HEK293 (cell line): ENCODE measurements around the gene DPP6.

Experiments used
- CTCF ChIA-PET: fragments of 350-600 bp; formaldehyde crosslinking; extraction: SDS; loops from one replicate; lab custom pipeline; 2021; ENCODE audit warnings: antibody characterized with exemption; lab: Yijun Ruan, JAX
- POLR2A ChIA-PET: fragments of 300-600 bp; formaldehyde crosslinking; extraction: SDS; loops from one replicate; lab custom pipeline; 2020; ENCODE audit warnings: antibody characterized with exemption, inconsistent platforms; lab: Yijun Ruan, JAX
- H3K27ac ChIP-seq: fragments of 200-500 bp; sonication (Bioruptor generic); 2 replicates; pipeline ENCODE4 v1.5.1; 2014; ENCODE audit warnings: low read depth, low read length, control low read depth, inconsistent platforms; ENCODE audit errors: extremely low read depth
- H3K36me3 ChIP-seq, 2 experiments: fragments of 200-500 bp in 1 of 2; sonication (Bioruptor generic) in 1 of 2; 1 replicate in 1 of 2; 2 replicates in 1 of 2; pipeline ENCODE4 v1.5.1; 2014 to 2017; ENCODE audit warnings: inconsistent platforms in 2 of 2, low read length in 2 of 2; ENCODE audit not compliant: control insufficient read depth in 2 of 2, insufficient read depth in 1 of 2
- H3K4me1 ChIP-seq: fragments of 200-500 bp; sonication (Bioruptor generic); 2 replicates; pipeline ENCODE4 v1.5.1; 2014; ENCODE audit warnings: mild to moderate bottlenecking, low read length, inconsistent platforms; ENCODE audit not compliant: control insufficient read depth, insufficient read depth
- H3K4me3 ChIP-seq: 2 replicates; pipeline ENCODE4 v1.5.1; 2011; ENCODE audit warnings: low read depth, mild to moderate bottlenecking, control low read depth, low read length, moderate library complexity
- H3K9me3 ChIP-seq: fragments of 200-500 bp; sonication (Bioruptor generic); 2 replicates; pipeline ENCODE4 v1.5.1; 2014; ENCODE audit warnings: low read depth, low read length, inconsistent platforms; ENCODE audit not compliant: control insufficient read depth, insufficient read depth
- YY1 ChIP-seq: fragments of 450-650 bp; formaldehyde crosslinking; IDR thresholded peaks from 2 replicates; pipeline ENCODE4 v1.5.1; 2018; ENCODE audit warnings: missing biosample characterization, missing genetic modification characterization
- ZBTB7A ChIP-seq: fragments of 450-650 bp; formaldehyde crosslinking; IDR thresholded peaks from 2 replicates; pipeline ENCODE4 v1.5.1; 2016; ENCODE audit warnings: low read depth, missing biosample characterization, missing genetic modification characterization
- ZBTB8A ChIP-seq: fragments of 450-650 bp; formaldehyde crosslinking; IDR thresholded peaks from 2 replicates; pipeline ENCODE4 v1.5.1; 2016; ENCODE audit warnings: missing biosample characterization, missing genetic modification characterization
- ZNF112 ChIP-seq: fragments of 450-650 bp; formaldehyde crosslinking; IDR thresholded peaks from 2 replicates; pipeline ENCODE4 v1.5.0; 2017; ENCODE audit warnings: missing biosample characterization, missing genetic modification characterization
- ZNF248 ChIP-seq: fragments of 450-650 bp; formaldehyde crosslinking; IDR thresholded peaks from 2 replicates; pipeline ENCODE4 v1.5.1; 2017; ENCODE audit warnings: missing biosample characterization, missing genetic modification characterization
- ZNF394 ChIP-seq: fragments of 450-650 bp; formaldehyde crosslinking; IDR thresholded peaks from 2 replicates; pipeline ENCODE4 v1.5.1; 2016; ENCODE audit warnings: missing biosample characterization, missing genetic modification characterization, mild to moderate bottlenecking, moderate library complexity, borderline replicate concordance
- ZNF548 ChIP-seq: fragments of 450-650 bp; formaldehyde crosslinking; IDR thresholded peaks from 2 replicates; pipeline ENCODE4 v1.5.1; 2016; ENCODE audit warnings: missing biosample characterization, missing genetic modification characterization
- ZNF621 ChIP-seq: fragments of 450-650 bp; formaldehyde crosslinking; IDR thresholded peaks from 2 replicates; pipeline ENCODE4 v1.5.1; 2017; ENCODE audit warnings: missing biosample characterization, missing genetic modification characterization
- ZNF658 ChIP-seq: fragments of 450-650 bp; formaldehyde crosslinking; IDR thresholded peaks from 2 replicates; pipeline ENCODE4; 2016; ENCODE audit warnings: missing biosample characterization, missing genetic modification characterization
- ZNF660 ChIP-seq: fragments of 450-650 bp; IDR thresholded peaks from 2 replicates; pipeline ENCODE4 v1.5.1; 2018; ENCODE audit warnings: missing biosample characterization, mild to moderate bottlenecking, missing genetic modification characterization
- ZNF747 ChIP-seq: fragments of 450-650 bp; formaldehyde crosslinking; IDR thresholded peaks from 2 replicates; pipeline ENCODE4 v1.5.1; 2016; ENCODE audit warnings: missing biosample characterization, missing genetic modification characterization
- ZNF791 ChIP-seq: fragments of 450-650 bp; formaldehyde crosslinking; IDR thresholded peaks from 2 replicates; pipeline ENCODE4 v1.5.1; 2016; ENCODE audit warnings: missing biosample characterization, missing genetic modification characterization
- TF ChIP-seq, protein P1 (sequence below): fragments of 450-650 bp; formaldehyde crosslinking; IDR thresholded peaks from 2 replicates; pipeline ENCODE4 v1.5.1; 2016; ENCODE audit warnings: missing biosample characterization, missing genetic modification characterization
- TF ChIP-seq, protein P2 (sequence below): fragments of 450-650 bp; formaldehyde crosslinking; IDR thresholded peaks from 2 replicates; pipeline ENCODE4 v1.5.1; 2016; ENCODE audit warnings: missing biosample characterization, missing genetic modification characterization
- TF ChIP-seq, protein P3 (sequence below): fragments of 450-650 bp; IDR thresholded peaks from 2 replicates; pipeline ENCODE4 v1.5.1; 2018; ENCODE audit warnings: missing biosample characterization, missing genetic modification characterization
- TF ChIP-seq, protein P4 (sequence below): fragments of 450-650 bp; formaldehyde crosslinking; IDR thresholded peaks from 2 replicates; pipeline ENCODE4 v1.5.1; 2016; ENCODE audit warnings: missing biosample characterization, missing genetic modification characterization
- TF ChIP-seq, protein P5 (sequence below): fragments of 450-650 bp; formaldehyde crosslinking; IDR thresholded peaks from 2 replicates; pipeline ENCODE4 v1.5.1; 2016; ENCODE audit warnings: missing biosample characterization, missing genetic modification characterization
- TF ChIP-seq, protein P6 (sequence below): fragments of 450-650 bp; formaldehyde crosslinking; IDR thresholded peaks from 2 replicates; pipeline ENCODE4; 2016; ENCODE audit warnings: missing biosample characterization, missing genetic modification characterization

Gene DPP6

DNA sequence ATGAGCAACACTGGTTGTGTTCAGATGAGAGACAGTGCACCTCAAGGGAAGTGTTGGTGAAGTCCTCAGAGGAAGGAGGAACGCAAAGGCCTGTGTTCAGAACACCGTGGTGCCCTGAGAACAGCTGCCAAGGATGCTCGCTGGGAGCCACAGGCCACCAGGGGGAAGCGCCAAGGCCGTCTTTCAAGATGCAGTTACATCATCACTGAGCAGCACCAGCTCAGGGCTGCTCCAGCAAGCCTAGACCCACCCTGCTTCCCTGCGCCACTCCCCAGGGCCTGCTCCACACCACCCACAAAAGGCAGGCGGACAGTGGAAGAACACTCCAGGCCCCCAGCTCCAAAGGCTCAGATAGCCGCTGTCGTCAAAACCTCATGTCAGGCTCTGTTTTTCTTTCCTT is 378.8 kb downstream of the DPP6 start:
- TF ChIP-seq ZNF112 (tag by site-specific recombination) (no peak), ZNF660 (tag by site-specific recombination) (no peak)
- TF ChIP-seq, protein P1, sequence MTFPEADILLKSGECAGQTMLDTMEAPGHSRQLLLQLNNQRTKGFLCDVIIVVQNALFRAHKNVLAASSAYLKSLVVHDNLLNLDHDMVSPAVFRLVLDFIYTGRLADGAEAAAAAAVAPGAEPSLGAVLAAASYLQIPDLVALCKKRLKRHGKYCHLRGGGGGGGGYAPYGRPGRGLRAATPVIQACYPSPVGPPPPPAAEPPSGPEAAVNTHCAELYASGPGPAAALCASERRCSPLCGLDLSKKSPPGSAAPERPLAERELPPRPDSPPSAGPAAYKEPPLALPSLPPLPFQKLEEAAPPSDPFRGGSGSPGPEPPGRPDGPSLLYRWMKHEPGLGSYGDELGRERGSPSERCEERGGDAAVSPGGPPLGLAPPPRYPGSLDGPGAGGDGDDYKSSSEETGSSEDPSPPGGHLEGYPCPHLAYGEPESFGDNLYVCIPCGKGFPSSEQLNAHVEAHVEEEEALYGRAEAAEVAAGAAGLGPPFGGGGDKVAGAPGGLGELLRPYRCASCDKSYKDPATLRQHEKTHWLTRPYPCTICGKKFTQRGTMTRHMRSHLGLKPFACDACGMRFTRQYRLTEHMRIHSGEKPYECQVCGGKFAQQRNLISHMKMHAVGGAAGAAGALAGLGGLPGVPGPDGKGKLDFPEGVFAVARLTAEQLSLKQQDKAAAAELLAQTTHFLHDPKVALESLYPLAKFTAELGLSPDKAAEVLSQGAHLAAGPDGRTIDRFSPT (tag by site-specific recombination): no peak

DNA sequence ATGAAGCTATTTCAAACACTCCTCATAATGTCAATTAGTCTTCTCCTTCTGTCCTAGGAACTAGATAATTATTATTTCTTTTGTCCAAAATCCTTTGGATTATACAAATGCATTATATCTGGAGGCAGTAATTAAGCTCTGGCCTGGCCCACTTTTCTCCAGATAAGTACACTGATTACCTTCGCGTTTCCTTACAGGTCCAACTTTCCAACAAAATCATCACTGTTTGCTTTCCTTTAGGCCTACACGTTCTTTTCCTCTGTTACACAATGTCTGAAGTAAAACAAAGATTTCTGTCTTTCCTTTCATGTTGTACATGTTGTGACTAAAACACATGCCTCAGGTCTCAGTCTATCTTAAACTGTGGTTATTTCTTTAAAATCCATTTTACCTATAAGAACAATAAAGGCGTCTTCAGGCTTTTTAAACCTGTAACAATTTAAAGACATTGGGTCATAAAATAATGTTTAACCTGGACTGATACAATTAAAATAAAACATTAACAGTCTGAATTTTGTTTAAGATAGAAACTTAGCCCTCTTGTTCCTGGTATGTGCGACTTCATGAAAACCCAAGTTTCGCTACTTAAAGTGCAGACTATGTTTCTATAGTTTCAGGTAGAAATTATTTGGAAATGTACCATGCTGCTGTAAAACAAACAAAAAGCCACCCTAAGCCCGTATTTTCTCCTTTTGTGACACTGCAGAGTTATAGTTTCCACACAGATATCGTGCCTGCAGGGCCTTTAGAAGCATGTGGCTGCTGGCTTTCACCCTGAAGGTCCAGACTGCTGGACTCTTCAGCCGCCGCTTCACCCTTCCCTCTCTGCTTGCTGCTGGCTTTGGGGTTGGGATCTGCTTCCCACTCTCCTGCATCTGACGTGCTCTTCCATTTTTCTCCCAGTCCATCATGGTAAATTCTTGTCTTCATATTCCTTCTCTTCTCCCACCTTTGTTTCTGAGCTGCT is 381.7 kb downstream of the DPP6 start:
- Histone ChIP-seq H3K9me3 (no peaks in the 10 kb centered on the region), H3K27ac (no peak overlapping the region), H3K4me3 (no peak overlapping the region), H3K36me3 (no peaks in the 10 kb centered on the region), H3K4me1 (no peaks in the 10 kb centered on the region)
- POLR2A ChIA-PET: no interaction called here
- CTCF ChIA-PET: interaction anchor here (0.5 kb wide), 1 partner anchor 43 kb away, joined by 3 read pairs; no protein-coding TSS in a partner anchor
- no peak for TF ChIP-seq ZBTB8A (tag by site-specific recombination)
- no peak for TF ChIP-seq ZNF394 (tag by site-specific recombination)
- TF ChIP-seq ZBTB7A (tag by site-specific recombination): no peak
- no peak for TF ChIP-seq ZNF658 (tag by site-specific recombination)
- TF ChIP-seq, protein P2, sequence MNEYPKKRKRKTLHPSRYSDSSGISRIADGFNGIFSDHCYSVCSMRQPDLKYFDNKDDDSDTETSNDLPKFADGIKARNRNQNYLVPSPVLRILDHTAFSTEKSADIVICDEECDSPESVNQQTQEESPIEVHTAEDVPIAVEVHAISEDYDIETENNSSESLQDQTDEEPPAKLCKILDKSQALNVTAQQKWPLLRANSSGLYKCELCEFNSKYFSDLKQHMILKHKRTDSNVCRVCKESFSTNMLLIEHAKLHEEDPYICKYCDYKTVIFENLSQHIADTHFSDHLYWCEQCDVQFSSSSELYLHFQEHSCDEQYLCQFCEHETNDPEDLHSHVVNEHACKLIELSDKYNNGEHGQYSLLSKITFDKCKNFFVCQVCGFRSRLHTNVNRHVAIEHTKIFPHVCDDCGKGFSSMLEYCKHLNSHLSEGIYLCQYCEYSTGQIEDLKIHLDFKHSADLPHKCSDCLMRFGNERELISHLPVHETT (tag by site-specific recombination): no peak
- TF ChIP-seq ZNF791: no peak
- TF ChIP-seq, protein P3, sequence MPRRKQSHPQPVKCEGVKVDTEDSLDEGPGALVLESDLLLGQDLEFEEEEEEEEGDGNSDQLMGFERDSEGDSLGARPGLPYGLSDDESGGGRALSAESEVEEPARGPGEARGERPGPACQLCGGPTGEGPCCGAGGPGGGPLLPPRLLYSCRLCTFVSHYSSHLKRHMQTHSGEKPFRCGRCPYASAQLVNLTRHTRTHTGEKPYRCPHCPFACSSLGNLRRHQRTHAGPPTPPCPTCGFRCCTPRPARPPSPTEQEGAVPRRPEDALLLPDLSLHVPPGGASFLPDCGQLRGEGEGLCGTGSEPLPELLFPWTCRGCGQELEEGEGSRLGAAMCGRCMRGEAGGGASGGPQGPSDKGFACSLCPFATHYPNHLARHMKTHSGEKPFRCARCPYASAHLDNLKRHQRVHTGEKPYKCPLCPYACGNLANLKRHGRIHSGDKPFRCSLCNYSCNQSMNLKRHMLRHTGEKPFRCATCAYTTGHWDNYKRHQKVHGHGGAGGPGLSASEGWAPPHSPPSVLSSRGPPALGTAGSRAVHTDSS (tag by site-specific recombination): no peak
- TF ChIP-seq ZNF747 (tag by site-specific recombination): no peak

More for the DNA sequence above, 378.8 kb downstream of the DPP6 start:
- ChIA-PET CTCF (no interaction called here), POLR2A (no interaction called here)
- no peak overlapping the region for H3K27ac ChIP-seq
- no peaks in the 10 kb centered on the region for H3K4me1 ChIP-seq
- no peaks in the 10 kb centered on the region for H3K36me3 ChIP-seq
- H3K4me3 ChIP-seq: no peak overlapping the region
- H3K9me3 ChIP-seq: no peaks in the 10 kb centered on the region

DNA sequence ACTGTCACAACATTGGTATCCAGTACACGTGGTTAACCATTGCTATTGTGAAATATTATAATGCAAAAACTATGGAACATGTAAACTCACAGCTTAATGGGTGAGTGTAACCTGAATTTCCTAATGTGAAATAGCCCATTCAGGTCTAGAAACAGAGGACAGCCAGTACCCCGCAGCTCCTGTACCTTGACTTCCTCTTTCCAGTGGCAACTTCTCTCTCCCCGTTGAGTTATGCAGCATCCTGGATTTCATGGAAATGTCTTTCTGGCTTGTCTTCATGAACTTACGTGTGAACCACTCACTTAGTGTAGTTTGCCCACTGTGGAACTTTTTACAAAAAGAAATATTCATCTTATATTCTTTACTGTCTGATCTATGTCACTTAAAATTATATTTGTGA is 384.4 kb downstream of the DPP6 start:
- H3K4me1 ChIP-seq: no peaks in the 10 kb centered on the region
- ChIA-PET CTCF (no interaction called here), POLR2A (no interaction called here)
- no peaks in the 10 kb centered on the region for H3K36me3 ChIP-seq
- H3K27ac ChIP-seq: no peak overlapping the region
- no peaks in the 10 kb centered on the region for H3K9me3 ChIP-seq
- H3K4me3 ChIP-seq: no peak overlapping the region
- TF ChIP-seq, protein P4, sequence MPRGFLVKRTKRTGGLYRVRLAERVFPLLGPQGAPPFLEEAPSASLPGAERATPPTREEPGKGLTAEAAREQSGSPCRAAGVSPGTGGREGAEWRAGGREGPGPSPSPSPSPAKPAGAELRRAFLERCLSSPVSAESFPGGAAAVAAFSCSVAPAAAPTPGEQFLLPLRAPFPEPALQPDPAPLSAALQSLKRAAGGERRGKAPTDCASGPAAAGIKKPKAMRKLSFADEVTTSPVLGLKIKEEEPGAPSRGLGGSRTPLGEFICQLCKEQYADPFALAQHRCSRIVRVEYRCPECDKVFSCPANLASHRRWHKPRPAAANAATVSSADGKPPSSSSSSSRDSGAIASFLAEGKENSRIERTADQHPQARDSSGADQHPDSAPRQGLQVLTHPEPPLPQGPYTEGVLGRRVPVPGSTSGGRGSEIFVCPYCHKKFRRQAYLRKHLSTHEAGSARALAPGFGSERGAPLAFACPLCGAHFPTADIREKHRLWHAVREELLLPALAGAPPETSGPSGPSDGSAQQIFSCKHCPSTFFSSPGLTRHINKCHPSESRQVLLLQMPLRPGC (tag by site-specific recombination): no peak
- TF ChIP-seq, protein P5, sequence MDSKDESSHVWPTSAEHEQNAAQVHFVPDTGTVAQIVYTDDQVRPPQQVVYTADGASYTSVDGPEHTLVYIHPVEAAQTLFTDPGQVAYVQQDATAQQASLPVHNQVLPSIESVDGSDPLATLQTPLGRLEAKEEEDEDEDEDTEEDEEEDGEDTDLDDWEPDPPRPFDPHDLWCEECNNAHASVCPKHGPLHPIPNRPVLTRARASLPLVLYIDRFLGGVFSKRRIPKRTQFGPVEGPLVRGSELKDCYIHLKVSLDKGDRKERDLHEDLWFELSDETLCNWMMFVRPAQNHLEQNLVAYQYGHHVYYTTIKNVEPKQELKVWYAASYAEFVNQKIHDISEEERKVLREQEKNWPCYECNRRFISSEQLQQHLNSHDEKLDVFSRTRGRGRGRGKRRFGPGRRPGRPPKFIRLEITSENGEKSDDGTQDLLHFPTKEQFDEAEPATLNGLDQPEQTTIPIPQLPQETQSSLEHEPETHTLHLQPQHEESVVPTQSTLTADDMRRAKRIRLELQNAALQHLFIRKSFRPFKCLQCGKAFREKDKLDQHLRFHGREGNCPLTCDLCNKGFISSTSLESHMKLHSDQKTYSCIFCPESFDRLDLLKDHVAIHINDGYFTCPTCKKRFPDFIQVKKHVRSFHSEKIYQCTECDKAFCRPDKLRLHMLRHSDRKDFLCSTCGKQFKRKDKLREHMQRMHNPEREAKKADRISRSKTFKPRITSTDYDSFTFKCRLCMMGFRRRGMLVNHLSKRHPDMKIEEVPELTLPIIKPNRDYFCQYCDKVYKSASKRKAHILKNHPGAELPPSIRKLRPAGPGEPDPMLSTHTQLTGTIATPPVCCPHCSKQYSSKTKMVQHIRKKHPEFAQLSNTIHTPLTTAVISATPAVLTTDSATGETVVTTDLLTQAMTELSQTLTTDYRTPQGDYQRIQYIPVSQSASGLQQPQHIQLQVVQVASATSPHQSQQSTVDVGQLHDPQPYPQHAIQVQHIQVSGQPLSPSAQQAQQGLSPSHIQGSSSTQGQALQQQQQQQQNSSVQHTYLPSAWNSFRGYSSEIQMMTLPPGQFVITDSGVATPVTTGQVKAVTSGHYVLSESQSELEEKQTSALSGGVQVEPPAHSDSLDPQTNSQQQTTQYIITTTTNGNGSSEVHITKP (tag by site-specific recombination): no peak
- no peak for TF ChIP-seq ZNF621 (tag by site-specific recombination)
- no peak for TF ChIP-seq ZNF548 (tag by site-specific recombination)
- no peak for TF ChIP-seq YY1 (tag by site-specific recombination)
- TF ChIP-seq, protein P6, sequence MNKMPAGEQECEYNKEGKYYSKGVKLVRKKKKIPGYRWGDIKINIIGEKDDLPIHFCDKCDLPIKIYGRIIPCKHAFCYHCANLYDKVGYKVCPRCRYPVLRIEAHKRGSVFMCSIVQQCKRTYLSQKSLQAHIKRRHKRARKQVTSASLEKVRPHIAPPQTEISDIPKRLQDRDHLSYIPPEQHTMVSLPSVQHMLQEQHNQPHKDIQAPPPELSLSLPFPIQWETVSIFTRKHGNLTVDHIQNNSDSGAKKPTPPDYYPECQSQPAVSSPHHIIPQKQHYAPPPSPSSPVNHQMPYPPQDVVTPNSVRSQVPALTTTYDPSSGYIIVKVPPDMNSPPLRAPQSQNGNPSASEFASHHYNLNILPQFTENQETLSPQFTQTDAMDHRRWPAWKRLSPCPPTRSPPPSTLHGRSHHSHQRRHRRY (tag by site-specific recombination): no peak
- no peak for TF ChIP-seq ZNF248
